Pancreas (tissue), 10 donors: ENCODE measurements around the gene KRTAP5-2. TPM values are rescaled to one million over a fixed set of nuclear protein-coding genes. Genes with fewer than 3 reads are reported as not detected.

ENCODE experiments used
- ATAC-seq, 4 donors: fragments of 200-7000 bp; cut with Tn5 transposase; one replicate each; pipeline versions ENCODE4 v1.8.0 to v1.9.1; 2020; ENCODE audit warnings: mild to moderate bottlenecking in 4 of 4, moderate library complexity in 4 of 4
- DNase-seq, 6 donors: peaks; one replicate each; pipeline ENCODE4 v3.0.0-alpha.2; 2020
- FAIRE-seq: peaks from 2 replicates; lab custom pipeline; 2012; peaks lifted over from hg19 to GRCh38; lab: Jason Lieb, UNC
- H3K27ac ChIP-seq, 4 donors: fragments of 200-600 bp; sonication (generic); 1 replicate in 3 of 4; 2 replicates in 1 of 4; pipeline versions ENCODE4 v1.5.0 to v1.8.0; 2020
- H3K27me3 ChIP-seq, 4 donors: fragments of 200-600 bp; one replicate each; pipeline ENCODE4 v1.8.0; 2021
- H3K36me3 ChIP-seq, 3 donors: fragments of 200-600 bp; sonication (generic) in 1 of 3; one replicate each; pipeline versions ENCODE4 v1.5.0 to v1.8.0; 2020 to 2021
- H3K4me1 ChIP-seq, 3 donors: fragments of 200-600 bp; one replicate each; pipeline ENCODE4 v1.8.0; 2021
- H3K4me3 ChIP-seq, 4 donors: fragments of 200-600 bp; sonication (generic) in 2 of 4; one replicate each; pipeline versions ENCODE4 v1.5.0 to v1.8.0; 2020 to 2021
- H3K9me3 ChIP-seq, 4 donors: fragments of 200-600 bp; one replicate each; pipeline ENCODE4 v1.8.0; 2021
- CTCF ChIP-seq, 4 donors: fragments of 200-600 bp; sonication (generic) in 3 of 4; IDR thresholded peaks; one replicate each; pipeline versions ENCODE4 v1.5.0 to v1.8.0; 2021; ENCODE audit warnings: antibody characterized with exemption in 4 of 4
- WGBS, 2 donors: extraction: QIAGEN DNeasy Blood & Tissue Kit; methylation state at CpG; one replicate each; pipeline ENCODE4 v1.1.7; 2013; 5-methylcytosine and 5-hydroxymethylcytosine counted together
- intact Hi-C, 3 donors: fragments of 100-400 bp; cut with DNase I; formaldehyde crosslinking; loops; one replicate each; pipeline versions ENCODE4 v1.11.1 to v1.14.2; 2022
- polyA plus RNA-seq, 2 donors: library from polyadenylated mRNA; stranded (reverse); fragments of 200-250 nt; gene quantifications; one replicate each; pipeline ENCODE4 v1.2.3, GENCODE V29; 2013
- total RNA-seq, 6 donors: library from RNA; stranded (reverse); fragmentation: NEBNext Ultra II Directional in 4 of 6; extraction: Animal tissue kit (Norgen Biotek cat#: 25700) in 4 of 6; gene quantifications; one replicate each; pipeline versions ENCODE4 v1.2.1 to v1.2.4, GENCODE V29; 2021 to 2023
- donor health status: healthy with polysubstance abuse.
- donor health status: DM: no; HTN: no; CAD: no; lungs with moderate emphysema.
- donor health status: DM: no; HTN: no; CAD: no.
- donor health status: control.
- donor health status: control.
- donor health status: Bipolar disorder and iron deficiency.
- donor health status: DM: yes; HTN: yes; CAD: no.
- donor health status: DM: no; HTN: no; CAD: no.
- donor health status: DM: no; HTN: no; CAD: no.
- donor health status: DM: yes; HTN: yes; CAD: no.

KRTAP5-2 gene
- total and polyA plus RNA-seq, 8 donors = 0.15 TPM; not detected in 7

- DNase-seq = peak in 2 of 6 donors; percentile 48 to 73
- no peaks in the 10 kb centered on the region for H3K27me3 ChIP-seq
Observed at GRCh38 chr11:1642288-1643145, 44.4 kb upstream of the KRTAP5-2 start.

GRCh38 chr11:1641096-1641495 lies 43.0 kb upstream of the KRTAP5-2 start:
- H3K27ac ChIP-seq = no peak overlapping the region
- intact Hi-C loops = no loop called here
- H3K36me3 ChIP-seq = no peaks in the 10 kb centered on the region
- no peak for FAIRE-seq
- WGBS, 2 donors = 74 to 82% methylated on average over 15 of the region's 15 CpGs
- H3K9me3 ChIP-seq = no peaks in the 10 kb centered on the region
- no peak overlapping the region for H3K4me3 ChIP-seq
- no peak for ATAC-seq
- no peaks in the 10 kb centered on the region for H3K4me1 ChIP-seq
- TF ChIP-seq CTCF (IDR thresholded peaks at IDR 0.05) = no peak
- H3K27me3 ChIP-seq = no peaks in the 10 kb centered on the region
- DNase-seq = peak in 2 of 6 donors; percentile 45 to 51

More at GRCh38 chr11:1642288-1643145, 44.4 kb upstream of the KRTAP5-2 start:
- Histone ChIP-seq H3K4me1 (no peaks in the 10 kb centered on the region), H3K4me3 (no peak overlapping the region), H3K9me3 (no peaks in the 10 kb centered on the region), H3K27ac (no peak overlapping the region), H3K36me3 (no peaks in the 10 kb centered on the region)
- no peak for TF ChIP-seq CTCF (IDR thresholded peaks at IDR 0.05)
- no peak for FAIRE-seq
- 59 to 73% methylated on average over 28 to 29 of the region's 29 CpGs for WGBS, 2 donors
- intact Hi-C loops = no loop called here
- ATAC-seq = no peak

GRCh38 chr11:1640076-1640946 lies 42.2 kb upstream of the KRTAP5-2 start:
- Histone ChIP-seq H3K9me3 (no peaks in the 10 kb centered on the region), H3K27me3 (no peaks in the 10 kb centered on the region), H3K4me3 (no peak overlapping the region), H3K4me1 (no peaks in the 10 kb centered on the region), H3K27ac (no peak overlapping the region), H3K36me3 (no peaks in the 10 kb centered on the region)
- FAIRE-seq = no peak
- peak; percentile 70 to 95 (median 90) for ATAC-seq
- 50 to 51% methylated on average over 32 of the region's 32 CpGs for WGBS, 2 donors
- TF ChIP-seq CTCF (IDR thresholded peaks at IDR 0.05) = peak; percentile 71 to 92 (median 86)
- DNase-seq = peak in 5 of 6 donors; percentile 23 to 85 (median 68)
- intact Hi-C loops = no loop called here

- no peaks in the 10 kb centered on the region for H3K9me3 ChIP-seq
- H3K36me3 ChIP-seq = no peaks in the 10 kb centered on the region
- DNase-seq (peak in 1 of 6 donors; percentile 23), FAIRE-seq (no peak), ATAC-seq (peak in 1 of 4 donors; percentile 17)
- intact Hi-C loops = no loop called here
- WGBS, 2 donors = 47 to 54% methylated on average over 15 of the region's 15 CpGs
- TF ChIP-seq CTCF (IDR thresholded peaks at IDR 0.05) = no peak
- no peaks in the 10 kb centered on the region for H3K4me1 ChIP-seq
- H3K27ac ChIP-seq = no peak overlapping the region
- H3K4me3 ChIP-seq = no peak overlapping the region
- H3K27me3 ChIP-seq = no peaks in the 10 kb centered on the region
Observed at GRCh38 chr11:1639666-1640065, 41.6 kb upstream of the KRTAP5-2 start.
